PC-9 (cell line): ENCODE results near the gene MACROD1. TPM values are rescaled to one million over a fixed set of nuclear protein-coding genes. Genes with fewer than 3 reads are reported as not detected.

Experiments used
- BruUV-seq: library from RNA; stranded (reverse); fragments of 400-500 nt; replicated peaks from 2 replicates; lab custom pipeline; 2021; lab: Mats Ljungman, UMichigan
- CTCF ChIA-PET: fragments of 300-600 bp; sonication (Branson Sonifier 250); formaldehyde crosslinking; loops from one replicate; lab custom pipeline; 2022; ENCODE audit warnings: antibody characterized with exemption; lab: Charles Lee
- POLR2A ChIA-PET: fragments of 300-600 bp; sonication (Branson Sonifier 250); formaldehyde crosslinking; loops from one replicate; lab custom pipeline; 2022; ENCODE audit warnings: antibody characterized with exemption; ENCODE audit not compliant: unreplicated experiment; lab: Charles Lee
- DNase-seq, 2 experiments: peaks; one replicate each; pipeline versions ENCODE4 v3.0.0 to v3.0.0-alpha.2; 2015 to 2022; ENCODE audit warnings: mixed read lengths in 1 of 2
- H2AFZ ChIP-seq: fragments of 200-600 bp; sonication (generic); 2 replicates; pipeline ENCODE4 v1.8.1; 2017; ENCODE audit warnings: antibody characterized with exemption
- H3F3A ChIP-seq: fragments of 200-600 bp; sonication (generic); 2 replicates; pipeline ENCODE4 v1.8.1; 2017; ENCODE audit warnings: antibody characterized with exemption, mild to moderate bottlenecking, low read depth; ENCODE audit not compliant: insufficient read depth
- H3K27ac ChIP-seq: fragments of 200-600 bp; sonication (generic); 2 replicates; pipeline ENCODE4 v1.6.1; 2016; ENCODE audit warnings: mixed run types
- H3K27me3 ChIP-seq: fragments of 200-600 bp; sonication (generic); 2 replicates; pipeline ENCODE4 v1.6.1; 2016; ENCODE audit warnings: low read depth, mixed run types; ENCODE audit not compliant: insufficient read depth
- H3K36me3 ChIP-seq: fragments of 200-600 bp; sonication (generic); 2 replicates; pipeline ENCODE4 v1.6.1; 2016; ENCODE audit warnings: low read depth, mixed run types
- H3K4me1 ChIP-seq: fragments of 200-600 bp; sonication (generic); replicated peaks from 2 replicates; pipeline ENCODE4 v1.6.1; 2016; ENCODE audit warnings: mixed run types; ENCODE audit not compliant: insufficient read depth
- H3K4me2 ChIP-seq: fragments of 200-600 bp; sonication (generic); 2 replicates; pipeline ENCODE4 v1.6.1; 2017; ENCODE audit warnings: mixed run types
- H3K4me3 ChIP-seq: fragments of 200-600 bp; sonication (generic); 2 replicates; pipeline ENCODE4 v1.6.1; 2016; ENCODE audit warnings: mixed run types
- H3K79me2 ChIP-seq: fragments of 200-600 bp; sonication (generic); 2 replicates; pipeline ENCODE4 v1.6.1; 2017; ENCODE audit warnings: low read depth, mixed run types
- H3K9me2 ChIP-seq: fragments of 200-600 bp; sonication (generic); 2 replicates; pipeline ENCODE4 v1.8.1; 2017; ENCODE audit warnings: mild to moderate bottlenecking; ENCODE audit not compliant: insufficient read depth
- H3K9me3 ChIP-seq: fragments of 200-600 bp; sonication (generic); 2 replicates; pipeline ENCODE4 v1.8.1; 2016; ENCODE audit warnings: low read depth; ENCODE audit not compliant: insufficient read depth
- H4K20me1 ChIP-seq: fragments of 200-600 bp; sonication (generic); 2 replicates; pipeline ENCODE4 v1.8.1; 2017; ENCODE audit not compliant: insufficient read depth
- EZH2 ChIP-seq: fragments of 200-600 bp; sonication (generic); IDR thresholded peaks from 2 replicates; pipeline ENCODE4 v1.8.0; 2017; ENCODE audit warnings: antibody characterized with exemption, low read depth
- intact Hi-C: fragments of 100-400 bp; cut with micrococcal nuclease; formaldehyde crosslinking; loops from one replicate; pipeline ENCODE4 v1.10.0; 2022; ENCODE audit not compliant: unreplicated experiment
- total RNA-seq: library from RNA; stranded (reverse); gene quantifications from 2 replicates; pipeline ENCODE4 v1.2.3, GENCODE V29; 2021
- TF ChIP-seq, protein P1 (sequence below): fragments of 200-600 bp; sonication (generic); conservative IDR thresholded peaks from 2 replicates; pipeline ENCODE4 v1.6.1; 2017; ENCODE audit warnings: mixed run types, antibody characterized with exemption, mild to moderate bottlenecking, moderate library complexity

Gene MACROD1
- total RNA-seq, 1 experiment from 2014 or later: 41.0 TPM

- no peak for DNase-seq
- POLR2A ChIA-PET: no interaction called here
- Histone ChIP-seq H3K4me2 (no peak overlapping the region), H3K4me1 (no peaks in the 10 kb centered on the region), H3K27ac (no peak overlapping the region), H4K20me1 (peaks cover 8% of the 10 kb centered on the region), H2AFZ (no peak overlapping the region), H3K36me3 (peaks cover 59% of the 10 kb centered on the region), H3K27me3 (no peaks in the 10 kb centered on the region), H3K4me3 (no peak overlapping the region), H3K9me3 (no peaks in the 10 kb centered on the region), H3F3A (peaks cover 68% of the 10 kb centered on the region), H3K9me2 (no peaks in the 10 kb centered on the region), H3K79me2 (peaks cover 21% of the 10 kb centered on the region)
- TF ChIP-seq, protein P1, sequence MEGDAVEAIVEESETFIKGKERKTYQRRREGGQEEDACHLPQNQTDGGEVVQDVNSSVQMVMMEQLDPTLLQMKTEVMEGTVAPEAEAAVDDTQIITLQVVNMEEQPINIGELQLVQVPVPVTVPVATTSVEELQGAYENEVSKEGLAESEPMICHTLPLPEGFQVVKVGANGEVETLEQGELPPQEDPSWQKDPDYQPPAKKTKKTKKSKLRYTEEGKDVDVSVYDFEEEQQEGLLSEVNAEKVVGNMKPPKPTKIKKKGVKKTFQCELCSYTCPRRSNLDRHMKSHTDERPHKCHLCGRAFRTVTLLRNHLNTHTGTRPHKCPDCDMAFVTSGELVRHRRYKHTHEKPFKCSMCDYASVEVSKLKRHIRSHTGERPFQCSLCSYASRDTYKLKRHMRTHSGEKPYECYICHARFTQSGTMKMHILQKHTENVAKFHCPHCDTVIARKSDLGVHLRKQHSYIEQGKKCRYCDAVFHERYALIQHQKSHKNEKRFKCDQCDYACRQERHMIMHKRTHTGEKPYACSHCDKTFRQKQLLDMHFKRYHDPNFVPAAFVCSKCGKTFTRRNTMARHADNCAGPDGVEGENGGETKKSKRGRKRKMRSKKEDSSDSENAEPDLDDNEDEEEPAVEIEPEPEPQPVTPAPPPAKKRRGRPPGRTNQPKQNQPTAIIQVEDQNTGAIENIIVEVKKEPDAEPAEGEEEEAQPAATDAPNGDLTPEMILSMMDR: no peak
- no peak for TF ChIP-seq EZH2
- intact Hi-C loops: no loop called here
- no TSS peak for BruUV-seq
- CTCF ChIA-PET: no interaction called here
These were observed 26.5 kb upstream of the MACROD1 start for GRCh38 chr11:64192434-64192833.

GRCh38 chr11:64186492-64187165 is 20.7 kb upstream of the MACROD1 start:
- Histone ChIP-seq H4K20me1 (no peaks in the 10 kb centered on the region; the same call in 1 of the 2 replicates), H3K36me3 (peaks cover 12% of the 10 kb centered on the region; the same call in 1 of the 2 replicates), H3K4me3 (no peak overlapping the region), H3K27ac (no peak overlapping the region), H3K79me2 (peaks cover 28% of the 10 kb centered on the region), H2AFZ (no peak overlapping the region), H3K4me1 (peaks cover 21% of the 10 kb centered on the region), H3K9me2 (no peaks in the 10 kb centered on the region), H3K27me3 (no peaks in the 10 kb centered on the region), H3F3A (peaks cover 45% of the 10 kb centered on the region; the same call in 1 of the 2 replicates), H3K9me3 (no peaks in the 10 kb centered on the region), H3K4me2 (no peak overlapping the region)
- BruUV-seq: no TSS peak
- CTCF ChIA-PET: interaction anchor here (0.6 to 0.8 kb wide), 5 partner anchors 95 to 302 kb away, joined by 3 to 4 read pairs (median 3); partner anchors contain the start of gene CATSPERZ
- intact Hi-C loops: loop anchor here (5.0 kb wide), 1 partner anchor 46 kb away; the partner anchor contains the start of genes DNAJC4 and VEGFB
- no peak for DNase-seq
- POLR2A ChIA-PET: interaction anchor here (0.6 kb wide), 2 partner anchors 345 to 1284 kb away, joined by 3 to 5 read pairs; no protein-coding TSS in a partner anchor
- TF ChIP-seq, protein P1: 0 out of 2 replicates have a peak, but pooled peaks have one; percentile 0
- no peak for TF ChIP-seq EZH2

DNA sequence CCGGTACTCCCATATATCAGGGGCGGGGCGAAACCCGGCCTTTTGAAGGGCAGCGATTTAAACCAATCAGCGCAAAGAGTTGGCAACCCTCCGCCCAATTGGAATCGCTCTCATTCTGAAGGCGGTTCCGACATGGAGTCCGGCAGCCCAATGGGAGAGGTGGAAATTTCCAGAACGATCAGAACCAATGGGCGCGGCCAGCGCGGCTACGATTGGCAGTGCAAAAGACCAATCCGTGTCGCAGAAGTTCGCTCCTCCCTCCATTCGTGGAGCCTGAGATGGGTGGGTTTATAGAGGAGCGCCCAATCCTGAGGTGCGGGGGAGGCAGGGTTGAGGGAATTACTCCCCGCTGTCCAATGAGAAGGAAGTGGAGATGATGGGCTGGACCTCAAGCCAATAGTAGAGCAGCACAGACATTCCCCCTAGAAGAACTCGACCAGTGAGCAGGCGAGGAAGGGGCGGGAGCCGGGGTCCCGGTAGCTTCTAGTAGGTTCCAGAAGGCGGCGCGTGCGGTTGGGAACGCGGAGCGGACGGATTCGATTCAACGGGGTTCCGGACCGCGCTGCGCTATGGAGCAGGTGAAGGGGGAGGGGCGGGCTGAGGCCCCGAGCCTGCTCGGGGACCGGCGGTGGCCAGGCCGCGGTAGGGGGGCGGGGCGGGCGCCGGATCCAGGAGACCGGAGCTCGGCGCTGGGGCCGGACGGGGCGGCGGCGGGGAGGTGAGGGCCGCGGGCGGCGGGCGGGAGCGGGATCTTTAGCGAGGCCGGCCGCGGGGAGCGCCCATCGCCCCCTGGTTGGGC is 20.0 kb upstream of the MACROD1 start, which contains the start of gene STIP1:
STIP1 (plus strand) TSS at position 479 of the 799 bp plus-strand sequence; CDS start at position 570, 91 bp downstream.
- H2AFZ ChIP-seq: peak within 1 kb of the TSS; percentile 79
- H3K4me3 ChIP-seq: peak within 1 kb of the TSS; percentile 64
- H3K9me2 ChIP-seq: no peaks in the 10 kb centered on the region
- CTCF ChIA-PET: interaction anchor here (0.6 to 0.8 kb wide), 8 partner anchors 15 to 301 kb away, joined by 3 to 6 read pairs (median 3); partner anchors contain the start of gene CATSPERZ
- H3K27me3 ChIP-seq: no peaks in the 10 kb centered on the region
- BruUV-seq: no TSS peak
- no peaks in the 10 kb centered on the region; the same call in 1 of the 2 replicates for H4K20me1 ChIP-seq
- DNase-seq: peak; percentile 100
- no peaks in the 10 kb centered on the region for H3K9me3 ChIP-seq
- POLR2A ChIA-PET: interaction anchor here (0.5 to 0.8 kb wide), 7 partner anchors 16 to 344 kb away, joined by 3 to 19 read pairs (median 5); no protein-coding TSS in a partner anchor
- H3K79me2 ChIP-seq: peaks cover 28% of the 10 kb centered on the region
- H3K36me3 ChIP-seq: peaks cover 12% of the 10 kb centered on the region; the same call in 1 of the 2 replicates
- peak within 1 kb of the TSS; percentile 90 for H3K4me2 ChIP-seq
- H3K4me1 ChIP-seq: peaks cover 29% of the 10 kb centered on the region
- TF ChIP-seq, protein P1: peak; percentile 31; the same call in 1 of the 2 replicates
- no peak for TF ChIP-seq EZH2
- peaks cover 44% of the 10 kb centered on the region; the same call in 1 of the 2 replicates for H3F3A ChIP-seq
- intact Hi-C loops: loop anchor here (1.0 to 5.0 kb wide), 3 partner anchors 21 to 119 kb away; partner anchors contain the start of genes DNAJC4, ESRRA and VEGFB
- H3K27ac ChIP-seq: peak within 1 kb of the TSS; percentile 64
